ENCODE data around the gene KLF1. TPM values are rescaled to one million over a fixed set of nuclear protein-coding genes. Genes with fewer than 3 reads are reported as not detected.

KLF1 gene
- total RNA-seq, 1 experiment from 2014 or later: 0.22 TPM

DNA sequence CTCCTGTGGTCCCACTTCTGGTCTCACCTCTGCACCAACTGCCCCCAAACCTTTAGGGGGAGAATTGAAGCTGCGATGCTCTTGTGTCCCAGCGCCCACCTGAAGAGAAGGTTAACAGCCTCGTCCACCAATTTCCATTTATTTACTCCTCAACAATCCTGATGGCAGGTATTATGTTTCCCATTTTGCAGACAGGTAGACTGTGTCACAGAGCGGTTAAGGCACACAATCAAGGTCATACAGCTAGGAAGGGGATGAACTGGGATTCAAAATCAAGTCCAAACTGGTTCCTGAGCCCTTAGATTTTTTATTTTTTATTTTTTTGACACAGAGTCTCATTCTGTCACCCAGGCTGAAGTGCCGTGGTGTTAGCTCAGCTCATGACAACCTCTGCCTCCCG lies 11.9 kb downstream of the KLF1 start:
- Histone ChIP-seq H3K4me3 (no peak overlapping the region), H3K79me2 (ENCODE audit: low read depth) (0 out of 2 replicates have a peak, but pooled peaks cover under 1% of the 10 kb centered on the region), H4K20me1 (ENCODE audit: insufficient read depth) (no peaks in the 10 kb centered on the region), H3K4me1 (replicated peaks; ENCODE audit: insufficient read depth) (0 out of 2 replicates have a peak, but pooled peaks cover 2% of the 10 kb centered on the region), H3K36me3 (ENCODE audit: low read depth) (no peaks in the 10 kb centered on the region), H3K9me2 (ENCODE audit: insufficient read depth) (no peaks in the 10 kb centered on the region), H3K27me3 (ENCODE audit: insufficient read depth, low read depth) (no peaks in the 10 kb centered on the region), H3K4me2 (no peak overlapping the region), H3F3A (ENCODE audit: insufficient read depth, low read depth) (peaks cover 26% of the 10 kb centered on the region), H3K27ac (no peak overlapping the region), H2AFZ (no peak overlapping the region), H3K9me3 (ENCODE audit: insufficient read depth, low read depth) (no peaks in the 10 kb centered on the region)
- intact Hi-C loops (cut with micrococcal nuclease; ENCODE audit: unreplicated experiment): no loop called here
- no peak for DNase-seq
- no TSS peak for BruUV-seq (replicated peaks)
- TF ChIP-seq, protein P1, sequence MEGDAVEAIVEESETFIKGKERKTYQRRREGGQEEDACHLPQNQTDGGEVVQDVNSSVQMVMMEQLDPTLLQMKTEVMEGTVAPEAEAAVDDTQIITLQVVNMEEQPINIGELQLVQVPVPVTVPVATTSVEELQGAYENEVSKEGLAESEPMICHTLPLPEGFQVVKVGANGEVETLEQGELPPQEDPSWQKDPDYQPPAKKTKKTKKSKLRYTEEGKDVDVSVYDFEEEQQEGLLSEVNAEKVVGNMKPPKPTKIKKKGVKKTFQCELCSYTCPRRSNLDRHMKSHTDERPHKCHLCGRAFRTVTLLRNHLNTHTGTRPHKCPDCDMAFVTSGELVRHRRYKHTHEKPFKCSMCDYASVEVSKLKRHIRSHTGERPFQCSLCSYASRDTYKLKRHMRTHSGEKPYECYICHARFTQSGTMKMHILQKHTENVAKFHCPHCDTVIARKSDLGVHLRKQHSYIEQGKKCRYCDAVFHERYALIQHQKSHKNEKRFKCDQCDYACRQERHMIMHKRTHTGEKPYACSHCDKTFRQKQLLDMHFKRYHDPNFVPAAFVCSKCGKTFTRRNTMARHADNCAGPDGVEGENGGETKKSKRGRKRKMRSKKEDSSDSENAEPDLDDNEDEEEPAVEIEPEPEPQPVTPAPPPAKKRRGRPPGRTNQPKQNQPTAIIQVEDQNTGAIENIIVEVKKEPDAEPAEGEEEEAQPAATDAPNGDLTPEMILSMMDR (conservative IDR thresholded peaks at IDR 0.05): no peak
- TF ChIP-seq EZH2 (IDR thresholded peaks at IDR 0.05; ENCODE audit: low read depth): no peak
- ChIA-PET POLR2A (ENCODE audit: unreplicated experiment) (no interaction called here), CTCF (no interaction called here)

GRCh38 chr19:12873891-12874745 lies 12.9 kb downstream of the KLF1 start:
- no peaks in the 10 kb centered on the region for H4K20me1 ChIP-seq (ENCODE audit: insufficient read depth)
- no peak overlapping the region for H2AFZ ChIP-seq
- no peaks in the 10 kb centered on the region for H3K9me2 ChIP-seq (ENCODE audit: insufficient read depth)
- H3K4me2 ChIP-seq: peak overlapping the region; percentile 75
- peaks cover 26% of the 10 kb centered on the region for H3F3A ChIP-seq (ENCODE audit: insufficient read depth, low read depth)
- H3K9me3 ChIP-seq (ENCODE audit: insufficient read depth, low read depth): no peaks in the 10 kb centered on the region
- no TSS peak for BruUV-seq (replicated peaks)
- H3K36me3 ChIP-seq (ENCODE audit: low read depth): no peaks in the 10 kb centered on the region
- H3K4me3 ChIP-seq: no peak overlapping the region
- no peaks in the 10 kb centered on the region for H3K79me2 ChIP-seq (ENCODE audit: low read depth)
- intact Hi-C loops (cut with micrococcal nuclease; ENCODE audit: unreplicated experiment): no loop called here
- no peak for DNase-seq
- H3K27me3 ChIP-seq (ENCODE audit: insufficient read depth, low read depth): no peaks in the 10 kb centered on the region
- H3K4me1 ChIP-seq (replicated peaks; ENCODE audit: insufficient read depth): no peaks in the 10 kb centered on the region
- TF ChIP-seq EZH2 (IDR thresholded peaks at IDR 0.05; ENCODE audit: low read depth): no peak
- TF ChIP-seq, protein P1 (conservative IDR thresholded peaks at IDR 0.05): no peak
- no peak overlapping the region for H3K27ac ChIP-seq
- POLR2A ChIA-PET (ENCODE audit: unreplicated experiment): no interaction called here
- CTCF ChIA-PET: no interaction called here

DNA sequence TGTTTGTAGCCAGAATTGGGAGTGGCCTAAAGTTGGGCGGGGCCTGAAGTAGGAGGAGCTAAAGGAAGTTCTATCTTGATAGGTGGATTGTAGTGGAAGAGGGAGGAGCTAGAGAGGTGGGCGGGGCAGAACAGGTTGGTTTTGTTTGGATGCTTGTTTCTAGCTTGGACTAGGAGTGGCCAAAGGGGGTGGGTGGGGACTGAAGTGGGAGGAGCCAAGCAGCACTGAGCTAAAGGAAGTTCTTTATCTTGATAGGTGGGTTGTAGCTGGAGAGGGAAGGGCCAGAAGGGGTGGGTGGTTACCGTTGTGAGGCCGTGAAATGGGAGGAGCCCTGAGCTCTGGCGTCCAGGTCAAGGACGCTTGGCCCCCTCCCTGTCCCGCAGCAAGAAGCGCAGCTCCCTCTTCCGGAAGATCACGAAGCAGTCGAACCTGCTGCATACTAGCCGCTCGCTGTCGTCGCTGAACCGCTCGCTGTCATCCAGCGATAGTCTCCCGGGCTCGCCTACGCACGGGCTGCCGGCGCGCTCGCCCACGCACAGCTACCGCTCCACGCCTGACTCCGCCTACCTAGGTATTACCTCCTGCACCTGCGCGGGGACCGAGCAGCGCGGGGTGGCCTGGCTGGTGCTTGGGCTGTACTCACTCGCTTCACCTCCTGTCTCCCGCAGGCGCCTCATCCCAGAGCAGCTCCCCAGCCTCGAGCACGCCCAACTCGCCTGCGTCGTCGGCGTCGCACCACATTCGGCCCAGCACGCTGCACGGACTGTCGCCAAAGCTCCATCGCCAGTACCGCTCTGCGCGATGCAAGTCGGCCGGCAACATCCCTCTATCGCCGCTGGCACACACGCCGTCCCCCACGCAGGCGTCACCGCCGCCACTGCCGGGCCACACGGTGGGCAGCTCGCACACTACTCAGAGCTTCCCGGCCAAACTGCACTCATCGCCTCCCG lies 13.8 kb downstream of the KLF1 start:
- DNase-seq: peak; percentile 70 to 93
- H4K20me1 ChIP-seq (ENCODE audit: insufficient read depth): no peaks in the 10 kb centered on the region
- no TSS peak for BruUV-seq (replicated peaks)
- no peaks in the 10 kb centered on the region for H3K9me2 ChIP-seq (ENCODE audit: insufficient read depth)
- no peaks in the 10 kb centered on the region for H3K4me1 ChIP-seq (replicated peaks; ENCODE audit: insufficient read depth)
- ChIA-PET POLR2A (ENCODE audit: unreplicated experiment) (interaction anchor here (0.6 kb wide), 1 partner anchor 86 kb away, joined by 3 read pairs; no protein-coding TSS in a partner anchor), CTCF (interaction anchor here (0.6 to 1.1 kb wide), 3 partner anchors 9 to 123 kb away, joined by 4 to 14 read pairs (median 7); no protein-coding TSS in a partner anchor)
- H3K4me2 ChIP-seq: peak overlapping the region; percentile 75
- H2AFZ ChIP-seq: peak overlapping the region; percentile 52; the same call in 1 of the 2 replicates
- peak overlapping the region; percentile 38; the same call in 1 of the 2 replicates for H3K4me3 ChIP-seq
- H3K27me3 ChIP-seq (ENCODE audit: insufficient read depth, low read depth): no peaks in the 10 kb centered on the region
- TF ChIP-seq, protein P1 (conservative IDR thresholded peaks at IDR 0.05): 0 out of 2 replicates have a peak, but pooled peaks have one; percentile 13
- TF ChIP-seq EZH2 (IDR thresholded peaks at IDR 0.05; ENCODE audit: low read depth): no peak
- H3K36me3 ChIP-seq (ENCODE audit: low read depth): no peaks in the 10 kb centered on the region
- intact Hi-C loops (cut with micrococcal nuclease; ENCODE audit: unreplicated experiment): no loop called here
- no peaks in the 10 kb centered on the region for H3K9me3 ChIP-seq (ENCODE audit: insufficient read depth, low read depth)
- peaks cover 26% of the 10 kb centered on the region for H3F3A ChIP-seq (ENCODE audit: insufficient read depth, low read depth)
- H3K79me2 ChIP-seq (ENCODE audit: low read depth): no peaks in the 10 kb centered on the region
- H3K27ac ChIP-seq: no peak overlapping the region

Data from PC-9 (cell line).